H1 (cell line): ENCODE results near the gene CCDC148. TPM values are rescaled to one million over a fixed set of nuclear protein-coding genes. Genes with fewer than 3 reads are reported as not detected.

ENCODE experiments used
- CTCF ChIA-PET: fragments of 300-600 bp; sonication (Branson Sonifier 250); formaldehyde crosslinking; loops from one replicate; lab custom pipeline; 2021; ENCODE audit not compliant: partially characterized antibody; lab: Charles Lee
- POLR2A ChIA-PET: fragments of 300-600 bp; sonication (Branson Sonifier 250); formaldehyde crosslinking; loops from one replicate; lab custom pipeline; 2021; ENCODE audit warnings: inconsistent platforms; ENCODE audit not compliant: partially characterized antibody; lab: Charles Lee
- DNase-seq, 2 experiments: peaks; one replicate each; pipeline versions ENCODE4 v3.0.0 to v3.0.0-alpha.2; 2010 to 2022; ENCODE audit warnings: low spot score in 2 of 2, low read depth in 1 of 2, mixed read lengths in 1 of 2
- FAIRE-seq: peaks from 2 replicates; lab custom pipeline; 2011; peaks lifted over from hg19 to GRCh38; lab: Jason Lieb, UNC
- H2AFZ ChIP-seq: 2 replicates; pipeline ENCODE4 v1.8.1; 2012; ENCODE audit warnings: low read length, inconsistent platforms
- H2AK5ac ChIP-seq: 2 replicates; pipeline ENCODE4 v1.6.1; 2013; ENCODE audit warnings: low read depth, low read length
- H2BK120ac ChIP-seq: replicated peaks from 2 replicates; pipeline ENCODE3; 2013; ENCODE audit warnings: low read depth, low read length, inconsistent platforms
- H2BK12ac ChIP-seq: 2 replicates; pipeline ENCODE4 v1.6.1; 2013; ENCODE audit warnings: low read depth, low read length
- H2BK15ac ChIP-seq: 2 replicates; pipeline ENCODE4 v1.6.1; 2013; ENCODE audit warnings: low read length
- H2BK20ac ChIP-seq: 2 replicates; pipeline ENCODE4 v1.6.1; 2013; ENCODE audit warnings: low read length
- H2BK5ac ChIP-seq: 2 replicates; pipeline ENCODE4 v1.6.1; 2013; ENCODE audit warnings: low read depth, low read length
- H3K14ac ChIP-seq: 2 replicates; pipeline ENCODE4 v1.6.1; 2013; ENCODE audit warnings: inconsistent platforms; ENCODE audit not compliant: insufficient read length
- H3K18ac ChIP-seq: 2 replicates; pipeline ENCODE4 v1.6.1; 2013; ENCODE audit warnings: low read length; ENCODE audit errors: extremely low read depth
- H3K23ac ChIP-seq: 2 replicates; pipeline ENCODE4 v1.6.1; 2013; ENCODE audit warnings: inconsistent platforms; ENCODE audit not compliant: insufficient read length
- H3K23me2 ChIP-seq: 2 replicates; pipeline ENCODE4 v1.6.1; 2013; ENCODE audit warnings: low read depth, low read length
- H3K27ac ChIP-seq: 2 replicates; pipeline ENCODE4 v1.6.1; 2011; ENCODE audit warnings: low read depth, low read length, inconsistent platforms
- H3K27me3 ChIP-seq, 4 experiments: replicated peaks in 1 of 4; 1 replicate in 1 of 4; 2 replicates in 3 of 4; pipeline versions ENCODE4 v1.6.1 to v1.8.1; 2011 to 2013; ENCODE audit warnings: low read length in 3 of 4, mild to moderate bottlenecking in 3 of 4, inconsistent platforms in 2 of 4, mixed read lengths in 2 of 4, moderate library complexity in 1 of 4; ENCODE audit not compliant: control insufficient read depth in 3 of 4, insufficient read depth in 3 of 4; ENCODE audit errors: extremely low read depth in 1 of 4
- H3K36me3 ChIP-seq, 4 experiments: 2 replicates each; pipeline versions ENCODE4 v1.6.1 to v1.8.1; 2011 to 2013; ENCODE audit warnings: mild to moderate bottlenecking in 4 of 4, low read length in 3 of 4, moderate library complexity in 2 of 4, control low read depth in 1 of 4, inconsistent platforms in 1 of 4; ENCODE audit not compliant: insufficient read depth in 4 of 4, control insufficient read depth in 2 of 4
- H3K4ac ChIP-seq: replicated peaks from 2 replicates; pipeline ENCODE3; 2013; ENCODE audit warnings: low read length, low read depth, mixed read lengths, inconsistent platforms; ENCODE audit not compliant: insufficient read length
- H3K4me1 ChIP-seq, 4 experiments: replicated peaks in 1 of 4; 1 replicate in 1 of 4; 2 replicates in 3 of 4; pipeline versions ENCODE4 v1.6.1 to v1.8.1; 2011 to 2013; ENCODE audit warnings: low read length in 3 of 4, inconsistent platforms in 2 of 4, mixed read lengths in 1 of 4; ENCODE audit not compliant: insufficient read depth in 4 of 4, control insufficient read depth in 3 of 4
- H3K4me2 ChIP-seq, 2 experiments: 2 replicates each; pipeline versions ENCODE4 v1.6.1 to v1.8.1; 2011 to 2013; ENCODE audit warnings: low read depth in 2 of 2, low read length in 2 of 2, control low read depth in 1 of 2, inconsistent platforms in 1 of 2, mild to moderate bottlenecking in 1 of 2; ENCODE audit not compliant: insufficient read depth in 1 of 2
- H3K4me3 ChIP-seq, 4 experiments: fragments of 200-600, 300-600 bp in 1 of 4; sonication (generic), shearing (Covaris generic), sonication (Bioruptor Twin) in 1 of 4; 2 replicates each; pipeline versions ENCODE4 v1.5.1 to v1.8.1; 2011 to 2016; ENCODE audit warnings: low read length in 4 of 4, low read depth in 3 of 4, control low read depth in 2 of 4, inconsistent platforms in 2 of 4, mild to moderate bottlenecking in 2 of 4, mixed read lengths in 1 of 4, moderate library complexity in 1 of 4; ENCODE audit not compliant: insufficient read depth in 2 of 4; ENCODE audit errors: extremely low read depth in 1 of 4
- H3K56ac ChIP-seq: replicated peaks from 2 replicates; pipeline ENCODE3; 2013; ENCODE audit warnings: low read depth, mild to moderate bottlenecking, mixed read lengths, low read length, inconsistent platforms; ENCODE audit not compliant: insufficient read length
- H3K79me1 ChIP-seq: 2 replicates; pipeline ENCODE4 v1.6.1; 2013; ENCODE audit warnings: low read depth, low read length, control low read depth
- H3K79me2 ChIP-seq, 2 experiments: 2 replicates each; pipeline versions ENCODE4 v1.6.1 to v1.8.1; 2012 to 2013; ENCODE audit warnings: low read length in 2 of 2, mild to moderate bottlenecking in 2 of 2, inconsistent platforms in 1 of 2; ENCODE audit not compliant: insufficient read depth in 2 of 2, control insufficient read depth in 1 of 2
- H3K9ac ChIP-seq, 4 experiments: replicated peaks in 1 of 4; 1 replicate in 1 of 4; 2 replicates in 3 of 4; pipeline versions ENCODE4 v1.6.1 to v1.8.1; 2011 to 2013; ENCODE audit warnings: low read depth in 3 of 4, low read length in 3 of 4, control low read depth in 2 of 4, mild to moderate bottlenecking in 2 of 4, moderate library complexity in 2 of 4, inconsistent platforms in 1 of 4; ENCODE audit errors: extremely low read depth in 1 of 4
- H3K9me3 ChIP-seq, 2 experiments: 2 replicates each; pipeline versions ENCODE4 v1.6.1 to v1.8.1; 2012 to 2013; ENCODE audit warnings: mild to moderate bottlenecking in 2 of 2, moderate library complexity in 2 of 2, control low read depth in 1 of 2, inconsistent platforms in 1 of 2, low read depth in 1 of 2, low read length in 1 of 2, mixed read lengths in 1 of 2; ENCODE audit not compliant: insufficient read depth in 2 of 2
- H4K20me1 ChIP-seq, 2 experiments: replicated peaks in 1 of 2; 2 replicates each; pipeline versions ENCODE3 to v1.8.1; 2011 to 2013; ENCODE audit warnings: inconsistent platforms in 2 of 2, low read length in 2 of 2, mild to moderate bottlenecking in 1 of 2; ENCODE audit not compliant: insufficient read depth in 2 of 2, control insufficient read depth in 1 of 2
- H4K5ac ChIP-seq: 2 replicates; pipeline ENCODE4 v1.6.1; 2013; ENCODE audit warnings: low read length, low read depth, mixed read lengths, inconsistent platforms; ENCODE audit not compliant: insufficient read length
- H4K8ac ChIP-seq: 2 replicates; pipeline ENCODE4 v1.8.0; 2013; ENCODE audit warnings: mild to moderate bottlenecking, moderate library complexity, low read length, inconsistent platforms; ENCODE audit not compliant: insufficient read depth; ENCODE audit errors: extremely low read depth
- H4K91ac ChIP-seq: replicated peaks from 2 replicates; pipeline ENCODE3; 2013; ENCODE audit warnings: low read length, mixed read lengths, inconsistent platforms; ENCODE audit not compliant: insufficient read length
- ATF3 ChIP-seq: IDR thresholded peaks from 2 replicates; pipeline ENCODE4 v1.6.1; 2011; ENCODE audit warnings: low read depth, mild to moderate bottlenecking, low read length; ENCODE audit not compliant: insufficient read depth
- BACH1 ChIP-seq: IDR thresholded peaks from 2 replicates; pipeline ENCODE4 v1.6.1; 2012; ENCODE audit warnings: low read length, improper control_type of control experiment
- EGR1 ChIP-seq: IDR thresholded peaks from 2 replicates; pipeline ENCODE4 v1.6.1; 2011; ENCODE audit warnings: low read depth, low read length, borderline replicate concordance
- GTF2F1 ChIP-seq: IDR thresholded peaks from 2 replicates; pipeline ENCODE4 v1.6.1; 2012; ENCODE audit warnings: low read depth, low read length, improper control_type of control experiment, borderline replicate concordance
- KDM4A ChIP-seq: IDR thresholded peaks from one replicate; pipeline ENCODE4 v1.7.1; 2012; ENCODE audit warnings: low read depth, mild to moderate bottlenecking, moderate library complexity, low read length, inconsistent platforms; ENCODE audit not compliant: severe bottlenecking
- PHF8 ChIP-seq: fragments of 200-600 bp; sonication (generic); conservative IDR thresholded peaks from 2 replicates; pipeline ENCODE4 v1.7.1; 2012; ENCODE audit warnings: low read depth, mild to moderate bottlenecking, inconsistent platforms, low read length, moderate library complexity
- RFX5 ChIP-seq: IDR thresholded peaks from 2 replicates; pipeline ENCODE4 v1.6.1; 2011; ENCODE audit warnings: low read depth, low read length, improper control_type of control experiment, borderline replicate concordance
- RNF2 ChIP-seq: fragments of 200-900, 300-1000 bp; sonication (generic); IDR thresholded peaks from 2 replicates; pipeline ENCODE4 v1.7.1; 2016; ENCODE audit warnings: borderline replicate concordance, low read depth, mild to moderate bottlenecking, antibody characterized with exemption, low read length; ENCODE audit not compliant: poor library complexity, severe bottlenecking; ENCODE audit errors: missing control alignments
- SIN3A ChIP-seq, 2 experiments: IDR thresholded peaks in 1 of 2; conservative IDR thresholded peaks in 1 of 2; 2 replicates each; pipeline ENCODE4 v1.6.1; 2011 to 2012; ENCODE audit warnings: low read length in 2 of 2, improper control_type of control experiment in 1 of 2, low read depth in 1 of 2, mild to moderate bottlenecking in 1 of 2
- WGBS, 2 experiments: shearing (Covaris generic) in 1 of 2; methylation state at CpG; one replicate each; pipeline versions ENCODE4 v1.1.6 to v1.1.7; 2013 to 2015; ENCODE audit warnings: low lambda C conversion rate in 2 of 2, mixed read lengths in 2 of 2, inconsistent platforms in 1 of 2, low coverage in 1 of 2, missing lambda C conversion rate in 1 of 2; ENCODE audit not compliant: insufficient replicate concordance in 2 of 2, insufficient coverage in 1 of 2, insufficient read length in 1 of 2; ENCODE audit errors: extremely low coverage in 1 of 2, missing lambda C conversion rate in 1 of 2; 5-methylcytosine and 5-hydroxymethylcytosine counted together
- polyA plus RNA-seq, 7 experiments: library from polyadenylated mRNA; depleted of rRNA in 3 of 7; stranded (reverse) in 5 of 7; unstranded in 2 of 7; fragments of >200 nt in 5 of 7; fragments of 200-250 nt in 2 of 7; gene quantifications; 1 replicate in 5 of 7; 2 replicates in 1 of 7; 4 replicates in 1 of 7; pipeline versions ENCODE4 v1.2.1 to v1.2.3, GENCODE V29; 2011 to 2013; ENCODE audit warnings: missing spikeins in 2 of 7, mixed read lengths in 2 of 7
- total RNA-seq: library from RNA; stranded (reverse); fragmentation: NEBNext Ultra II Directional; extraction: Animal tissue kit (Norgen Biotek cat#: 25700); gene quantifications from 2 replicates; pipeline ENCODE4 v1.2.1, GENCODE V29; 2021

CCDC148 gene
- total and polyA plus RNA-seq, 2 of the 8 experiments (the other 6 are each of a cell fraction or from before 2014, with no cell fraction given), result 0.45 to 1.3 TPM

GRCh38 chr2:158153270-158154015 lies 303.1 kb downstream of the CCDC148 start:
- Histone ChIP-seq H4K8ac (no peak overlapping the region), H2BK120ac (no peak overlapping the region), H3K9me3 (no peaks in the 10 kb centered on the region), H3K9ac (no peak overlapping the region), H3K4ac (no peak overlapping the region), H2AK5ac (no peak overlapping the region), H2BK12ac (no peak overlapping the region), H4K91ac (no peak overlapping the region), H2BK15ac (no peak overlapping the region), H3K23ac (no peak overlapping the region), H3K23me2 (no peaks in the 10 kb centered on the region), H4K20me1 (no peaks in the 10 kb centered on the region), H3K27ac (no peak overlapping the region), H3K4me3 (no peak overlapping the region), H3K14ac (no peak overlapping the region), H3K4me1 (no peaks in the 10 kb centered on the region), H3K79me2 (no peaks in the 10 kb centered on the region), H4K5ac (no peak overlapping the region), H2AFZ (no peak overlapping the region), H2BK5ac (no peak overlapping the region), H3K27me3 (no peaks in the 10 kb centered on the region), H3K36me3 (no peaks in the 10 kb centered on the region), H2BK20ac (no peak overlapping the region), H3K18ac (no peak overlapping the region), H3K79me1 (no peaks in the 10 kb centered on the region), H3K4me2 (no peak overlapping the region), H3K56ac (no peak overlapping the region)
- WGBS, 2 experiments, result 98% methylated on average over 3 of the region's 3 CpGs; no CpG with 5 or more reads in 1 of the 2 experiments
- no peak for FAIRE-seq
- TF ChIP-seq KDM4A (no peak), SIN3A (conservative IDR thresholded peaks at IDR 0.05 in 1 of 2, IDR thresholded peaks at IDR 0.05 in 1 of 2; ENCODE audit: low read depth in 1 of 2, low read length in 2 of 2) (no peak), BACH1 (no peak), GTF2F1 (no peak), RNF2 (no peak), RFX5 (no peak), PHF8 (no peak), EGR1 (no peak), ATF3 (no peak)
- no peak for DNase-seq
- ChIA-PET CTCF (interaction anchor here (0.7 kb wide), 1 partner anchor 13 kb away, joined by 3 read pairs; no protein-coding TSS in a partner anchor), POLR2A (no interaction called here)
